Smooth muscle cell (in vitro differentiated cells): ENCODE data around the gene RXFP3. TPM values are rescaled to one million over a fixed set of nuclear protein-coding genes. Genes with fewer than 3 reads are reported as not detected.

Experiments
- DNase-seq: peaks from one replicate; lab custom pipeline; 2025; ENCODE audit not compliant: unreplicated experiment; lab: John Stamatoyannopoulos, UW
- H2AFZ ChIP-seq: fragments of 200-600 bp; sonication (generic); 2 replicates; pipeline ENCODE4 v1.6.0; 2016; ENCODE audit warnings: antibody characterized with exemption, low read depth, mild to moderate bottlenecking
- H3F3A ChIP-seq: fragments of 200-600 bp; sonication (generic); 2 replicates; pipeline ENCODE4 v1.6.0; 2017; ENCODE audit warnings: antibody characterized with exemption, low read depth
- H3K27ac ChIP-seq: fragments of 200-600 bp; sonication (generic); 2 replicates; pipeline ENCODE4 v1.5.1; 2016; ENCODE audit warnings: low read depth, mild to moderate bottlenecking
- H3K27me3 ChIP-seq: fragments of 200-600 bp; sonication (generic); 2 replicates; pipeline ENCODE4 v1.6.1; 2016; ENCODE audit warnings: low read depth, mild to moderate bottlenecking
- H3K36me3 ChIP-seq: fragments of 200-600 bp; sonication (generic); 2 replicates; pipeline ENCODE4 v1.5.1; 2016; ENCODE audit warnings: low read depth
- H3K4me1 ChIP-seq: fragments of 200-600 bp; sonication (generic); 2 replicates; pipeline ENCODE4 v1.5.1; 2016; ENCODE audit warnings: low read depth
- H3K4me2 ChIP-seq: fragments of 200-600 bp; sonication (generic); 2 replicates; pipeline ENCODE4 v1.6.0; 2016; ENCODE audit warnings: mild to moderate bottlenecking
- H3K4me3 ChIP-seq: fragments of 200-600 bp; sonication (generic); 2 replicates; pipeline ENCODE4 v1.5.1; 2016; ENCODE audit warnings: mild to moderate bottlenecking
- H3K79me2 ChIP-seq: fragments of 200-600 bp; sonication (generic); 2 replicates; pipeline ENCODE4 v1.6.0; 2016; ENCODE audit warnings: low read depth, mild to moderate bottlenecking
- H3K9ac ChIP-seq: fragments of 200-600 bp; sonication (generic); 2 replicates; pipeline ENCODE4 v1.6.0; 2016; ENCODE audit warnings: low read depth
- H3K9me3 ChIP-seq: fragments of 200-600 bp; sonication (generic); replicated peaks from 2 replicates; pipeline ENCODE4 v1.5.1; 2016; ENCODE audit warnings: low read depth
- H4K20me1 ChIP-seq: fragments of 200-600 bp; sonication (generic); 2 replicates; pipeline ENCODE4 v1.6.0; 2016; ENCODE audit warnings: low read depth
- CTCF ChIP-seq: fragments of 200-600 bp; sonication (generic); IDR thresholded peaks from 2 replicates; pipeline ENCODE4 v1.5.1; 2017; ENCODE audit warnings: borderline replicate concordance, mild to moderate bottlenecking, antibody characterized with exemption; ENCODE audit not compliant: insufficient read depth, poor library complexity, severe bottlenecking
- WGBS: methylation state at CpG from one replicate; pipeline ENCODE4 v1.1.7; 2016; ENCODE audit warnings: low lambda C conversion rate; 5-methylcytosine and 5-hydroxymethylcytosine counted together
- polyA plus RNA-seq: library from polyadenylated mRNA; unstranded; fragments of >200 nt; fragmentation: Nextera tagmentation; extraction: Ambion mirVana; gene quantifications from 2 replicates; pipeline ENCODE4 v1.2.1, GENCODE V29; 2016
- total RNA-seq: library from RNA; depleted of rRNA; stranded (reverse); fragments of >200 nt; gene quantifications from 2 replicates; pipeline ENCODE4 v1.2.3, GENCODE V29; 2014

Gene RXFP3
- total and polyA plus RNA-seq, 2 experiments from 2014 or later = 0.16 TPM; not detected in 1

DNA sequence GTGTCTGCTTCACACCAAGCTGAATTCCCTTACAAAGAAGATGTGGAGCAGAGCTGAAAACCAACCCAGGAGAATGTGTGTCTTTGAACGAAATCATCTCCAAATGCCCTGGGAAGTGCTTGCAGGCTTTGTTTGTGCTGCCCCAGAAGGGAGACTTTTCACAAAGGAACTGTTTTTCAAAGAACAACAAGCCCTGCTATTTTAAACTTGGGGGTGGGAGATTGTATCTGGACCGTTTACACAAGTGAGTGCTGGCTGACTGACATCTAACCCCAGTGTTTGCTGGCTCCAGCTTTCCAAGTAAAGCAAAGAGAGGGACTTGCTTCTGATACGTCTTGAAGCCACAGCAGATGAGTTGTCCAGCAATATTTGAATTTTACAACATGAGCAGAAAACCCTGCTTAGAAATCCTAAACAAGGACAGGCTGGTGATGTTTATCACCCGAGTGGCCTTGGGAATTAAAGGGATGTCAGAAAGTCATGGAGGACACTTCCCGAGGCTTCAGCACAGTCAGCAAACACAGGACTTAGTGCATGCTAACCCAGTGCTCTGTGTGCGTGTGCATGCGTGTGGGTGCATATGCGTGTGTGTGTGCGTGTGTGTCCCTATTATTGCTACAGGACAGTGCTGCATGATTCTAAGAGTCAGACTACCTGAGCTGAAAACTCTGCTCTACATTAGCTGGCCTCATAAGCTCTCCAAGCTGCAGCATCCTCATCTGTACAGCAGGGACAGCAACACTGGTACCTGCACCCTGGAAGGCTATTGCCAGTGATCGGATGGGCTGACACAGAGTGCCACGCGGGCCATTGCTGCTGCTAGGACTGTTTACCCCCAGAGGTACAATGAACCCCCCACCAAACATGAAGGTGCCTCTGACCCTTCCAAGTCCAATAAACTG, 45.8 kb upstream of the RXFP3 start:
- peak overlapping the region; percentile 60 for H3K9ac ChIP-seq
- H3F3A ChIP-seq = peaks cover 40% of the 10 kb centered on the region
- H2AFZ ChIP-seq = no peak overlapping the region
- peak overlapping the region; percentile 55 for H3K4me3 ChIP-seq
- no peaks in the 10 kb centered on the region for H3K36me3 ChIP-seq
- H3K9me3 ChIP-seq = no peaks in the 10 kb centered on the region
- peaks cover 43% of the 10 kb centered on the region for H4K20me1 ChIP-seq
- H3K79me2 ChIP-seq = peaks cover 61% of the 10 kb centered on the region
- H3K27me3 ChIP-seq = no peaks in the 10 kb centered on the region
- TF ChIP-seq CTCF = peak; percentile 9
- 41% methylated on average over 12 of the region's 12 CpGs for WGBS
- H3K27ac ChIP-seq = peak overlapping the region; percentile 69
- H3K4me1 ChIP-seq = peaks cover 57% of the 10 kb centered on the region
- H3K4me2 ChIP-seq = peak overlapping the region; percentile 93
- no peak for DNase-seq

DNA sequence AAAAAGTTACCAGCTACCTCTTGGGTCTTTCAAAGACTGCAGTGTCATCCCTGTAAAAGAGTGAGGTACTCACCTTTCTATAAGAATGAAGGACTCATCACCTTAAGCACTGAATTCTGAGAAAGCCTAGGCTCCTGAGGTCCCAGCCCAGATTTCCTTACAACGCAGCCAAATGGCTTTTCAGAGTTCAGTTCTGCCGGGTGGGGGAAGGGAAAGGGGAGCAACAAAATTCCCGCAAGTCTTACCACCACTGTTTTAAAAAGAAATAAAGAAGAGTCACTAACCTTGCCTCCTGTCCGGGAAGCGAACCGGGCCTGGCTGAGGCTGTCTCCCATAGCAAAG, 44.8 kb upstream of the RXFP3 start:
- 3% methylated on average over 6 of the region's 6 CpGs for WGBS
- DNase-seq = no peak
- Histone ChIP-seq H4K20me1 (peaks cover 33% of the 10 kb centered on the region), H3F3A (peaks cover 40% of the 10 kb centered on the region), H3K4me2 (peak overlapping the region; percentile 93), H3K4me3 (peak overlapping the region; percentile 55), H3K9ac (peak overlapping the region; percentile 60), H2AFZ (peak overlapping the region; percentile 53), H3K27ac (peak overlapping the region; percentile 69), H3K79me2 (peaks cover 51% of the 10 kb centered on the region), H3K36me3 (no peaks in the 10 kb centered on the region), H3K27me3 (no peaks in the 10 kb centered on the region), H3K4me1 (peaks cover 56% of the 10 kb centered on the region), H3K9me3 (no peaks in the 10 kb centered on the region)
- TF ChIP-seq CTCF = no peak

DNA sequence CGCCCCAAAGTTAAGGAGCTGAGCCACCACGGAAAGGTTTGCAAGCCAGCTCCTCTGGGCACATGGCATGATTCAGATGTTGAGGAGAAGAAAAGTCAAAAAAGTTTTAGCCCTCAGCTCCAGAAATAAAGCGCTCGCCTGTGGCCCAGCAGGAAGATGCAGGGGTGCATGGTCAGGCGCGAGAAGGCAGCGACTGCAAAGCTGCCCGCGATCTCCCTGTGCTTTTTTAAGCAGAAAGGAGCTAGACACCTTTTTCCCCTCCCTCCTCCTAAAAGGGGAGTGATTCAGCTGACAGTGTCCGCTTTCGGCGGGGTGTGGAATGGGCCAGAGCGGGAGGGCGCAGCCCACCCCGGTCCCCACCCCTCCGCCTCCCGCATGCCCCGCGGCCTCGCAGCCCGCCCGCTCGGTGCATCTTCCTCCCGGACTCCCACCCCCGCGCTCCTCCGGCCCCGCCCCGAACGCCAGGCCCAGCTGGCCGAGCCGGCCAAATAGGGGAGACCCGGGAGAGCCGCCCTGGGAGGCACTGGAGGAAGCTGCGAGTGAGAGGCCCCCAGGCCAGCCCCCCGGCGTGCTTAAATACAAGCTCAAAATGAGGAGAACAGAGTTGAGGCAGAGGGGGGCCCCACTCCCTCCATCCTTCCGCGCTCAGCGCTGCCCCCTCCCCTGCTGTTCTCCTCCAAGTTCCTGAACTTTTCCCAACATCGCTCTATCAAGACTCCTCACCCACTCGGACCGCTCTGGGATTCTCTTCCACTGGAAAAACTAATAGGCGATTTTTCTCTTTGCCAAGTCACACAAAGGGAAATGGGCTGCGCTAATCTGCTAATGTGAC, 44.2 kb upstream of the RXFP3 start, which contains the start of gene ADAMTS12:
TSS of gene ADAMTS12 (minus strand) at position 203 of the 832 bp plus-strand sequence. CDS start at position 69, 134 bp downstream.
- DNase-seq = peak; percentile 35
- peaks cover 27% of the 10 kb centered on the region for H4K20me1 ChIP-seq
- no peaks in the 10 kb centered on the region for H3K27me3 ChIP-seq
- no peaks in the 10 kb centered on the region for H3K36me3 ChIP-seq
- H3F3A ChIP-seq = peaks cover 40% of the 10 kb centered on the region
- H3K4me1 ChIP-seq = peaks cover 51% of the 10 kb centered on the region
- H3K9me3 ChIP-seq = no peaks in the 10 kb centered on the region
- H3K4me3 ChIP-seq = peak within 1 kb of the TSS; percentile 55
- H3K9ac ChIP-seq = peak within 1 kb of the TSS; percentile 60
- H3K4me2 ChIP-seq = peak within 1 kb of the TSS; percentile 93
- H3K27ac ChIP-seq = peak within 1 kb of the TSS; percentile 69
- no peak for TF ChIP-seq CTCF
- peaks cover 45% of the 10 kb centered on the region for H3K79me2 ChIP-seq
- peak within 1 kb of the TSS; percentile 59 for H2AFZ ChIP-seq
- WGBS = 2% methylated on average over 30 of the region's 45 CpGs
